GM12878 (cell line): ENCODE measurements around the gene NDUFB7. TPM values are rescaled to one million over a fixed set of nuclear protein-coding genes. Genes with fewer than 3 reads are reported as not detected.

Experiments used
- ATAC-seq: fragments of 200-7000 bp; cut with Tn5 transposase; 3 replicates; pipeline ENCODE4 v1.9.1; 2020; ENCODE audit warnings: mild to moderate bottlenecking, moderate library complexity
- BruUV-seq: library from RNA; stranded (reverse); fragments of 400-500 nt; replicated peaks from 2 replicates; lab custom pipeline; 2021; lab: Mats Ljungman, UMichigan
- CTCF ChIA-PET: fragments of 300-600 bp; sonication (Branson Sonifier 250); formaldehyde crosslinking; extraction: SDS; loops from one replicate; lab custom pipeline; 2021; ENCODE audit warnings: inconsistent platforms; lab: Yijun Ruan, JAX
- POLR2A ChIA-PET: fragments of 350-600 bp; formaldehyde crosslinking; extraction: SDS; loops from one replicate; lab custom pipeline; 2021; ENCODE audit warnings: inconsistent platforms; lab: Charles Lee
- RAD21 ChIA-PET: fragments of 300-600 bp; sonication (Branson Sonifier 250); formaldehyde crosslinking; loops from one replicate; lab custom pipeline; 2023; ENCODE audit warnings: antibody characterized with exemption; ENCODE audit not compliant: unreplicated experiment; lab: Charles Lee
- SMC1A ChIA-PET: fragments of 300-600 bp; sonication (Branson Sonifier 250); formaldehyde crosslinking; loops from one replicate; lab custom pipeline; 2023; ENCODE audit not compliant: unreplicated experiment, uncharacterized antibody; lab: Charles Lee
- DNase-seq: peaks from one replicate; pipeline ENCODE4 v3.0.0-alpha.2; 2011; ENCODE audit warnings: low read depth, low spot score
- FAIRE-seq: peaks from 3 replicates; lab custom pipeline; 2011; peaks lifted over from hg19 to GRCh38; lab: Jason Lieb, UNC
- H2AFZ ChIP-seq: 2 replicates; pipeline ENCODE4 v1.6.0; 2011; ENCODE audit warnings: low read depth, low read length, control low read depth; ENCODE audit not compliant: control insufficient read depth
- H3K27ac ChIP-seq: 2 replicates; pipeline ENCODE4 v1.5.1; 2011; ENCODE audit warnings: control low read depth; ENCODE audit not compliant: control insufficient read depth, insufficient read depth
- H3K27me3 ChIP-seq, 2 experiments: replicated peaks in 1 of 2; 2 replicates each; pipeline versions ENCODE4 v1.6.0 to v1.6.1; 2011; ENCODE audit warnings: low read length in 1 of 2; ENCODE audit not compliant: control insufficient read depth in 2 of 2, insufficient read depth in 2 of 2
- H3K36me3 ChIP-seq, 2 experiments: 2 replicates each; pipeline ENCODE4 v1.5.1; 2011; ENCODE audit warnings: low read length in 1 of 2; ENCODE audit not compliant: control insufficient read depth in 2 of 2, insufficient read depth in 2 of 2
- H3K4me1 ChIP-seq: 2 replicates; pipeline ENCODE4 v1.6.1; 2011; ENCODE audit warnings: mild to moderate bottlenecking, low read length, moderate library complexity, mixed read lengths; ENCODE audit not compliant: control insufficient read depth, insufficient read depth
- H3K4me2 ChIP-seq: 2 replicates; pipeline ENCODE4 v1.6.0; 2011; ENCODE audit warnings: control low read depth; ENCODE audit not compliant: control insufficient read depth, insufficient read depth
- H3K4me3 ChIP-seq: fragments of 200-600 bp; sonication (generic); 2 replicates; pipeline ENCODE4 v1.5.1; 2016
- H3K79me2 ChIP-seq: 2 replicates; pipeline ENCODE4 v1.6.0; 2011; ENCODE audit warnings: low read length; ENCODE audit not compliant: control insufficient read depth, insufficient read depth
- H3K9ac ChIP-seq: 2 replicates; pipeline ENCODE4 v1.8.0; 2011; ENCODE audit warnings: low read length, control low read depth, mixed read lengths; ENCODE audit not compliant: control insufficient read depth, insufficient read depth
- H3K9me3 ChIP-seq: replicated peaks from 3 replicates; pipeline ENCODE4 v1.5.1; 2011; ENCODE audit warnings: mild to moderate bottlenecking, low read length; ENCODE audit not compliant: control insufficient read depth, insufficient read depth
- H4K20me1 ChIP-seq: 2 replicates; pipeline ENCODE4 v1.6.0; 2011; ENCODE audit not compliant: control insufficient read depth, insufficient read depth
- RBBP5 ChIP-seq: fragments of 200-600 bp; sonication (generic); conservative IDR thresholded peaks from 2 replicates; pipeline ENCODE4 v1.6.1; 2016
- ZNF24 ChIP-seq: fragments of 450-650 bp; IDR thresholded peaks from 2 replicates; pipeline ENCODE4 v1.6.1; 2017; ENCODE audit warnings: antibody characterized with exemption, mild to moderate bottlenecking
- in situ Hi-C: fragments of 300-500 bp; cut with MboI; formaldehyde crosslinking; loops from 9 replicates; pipeline ENCODE4 v1.14.3; 2018; ENCODE audit warnings: mixed read lengths
- intact Hi-C: fragments of 100-400 bp; cut with micrococcal nuclease; formaldehyde crosslinking; loops from one replicate; pipeline ENCODE4 v1.14.2; 2022; ENCODE audit not compliant: unreplicated experiment
- polyA plus RNA-seq, 11 experiments: library from polyadenylated mRNA; depleted of rRNA in 4 of 11; unstranded in 6 of 11; stranded (reverse) in 5 of 11; fragments of >200 nt; fragmentation: Nextera tagmentation in 4 of 11; fragmentation: Illumina TruSeq in 1 of 11; extraction: Ambion mirVana in 4 of 11; extraction: Trizol in 1 of 11; gene quantifications; 1 replicate in 1 of 11; 2 replicates in 10 of 11; pipeline versions ENCODE4 v1.2.1 to v1.2.3, GENCODE V29; 2011 to 2016; ENCODE audit warnings: inconsistent platforms in 2 of 11, missing spikeins in 2 of 11, low read depth in 1 of 11
- total RNA-seq, 4 experiments: library from RNA; depleted of rRNA in 3 of 4; stranded (reverse); fragments of >200 nt in 3 of 4; fragmentation: Illumina TruSeq in 1 of 4; extraction: Trizol in 1 of 4; gene quantifications; 2 replicates each; pipeline versions ENCODE4 v1.2.1 to v1.2.3, GENCODE V29; 2013 to 2021
- TF ChIP-seq, protein P1 (sequence below): fragments of 450-650 bp; IDR thresholded peaks from 2 replicates; pipeline ENCODE4 v1.6.1; 2017; ENCODE audit warnings: mild to moderate bottlenecking, moderate library complexity
- TF ChIP-seq, protein P2 (sequence below): IDR thresholded peaks from 2 replicates; pipeline ENCODE4 v1.6.1; 2012; ENCODE audit warnings: low read depth, low read length, improper control_type of control experiment
- TF ChIP-seq, protein P3 (sequence below): fragments of 450-650 bp; formaldehyde crosslinking; IDR thresholded peaks from 2 replicates; pipeline ENCODE4 v1.4.0; 2022; ENCODE audit warnings: mild to moderate bottlenecking, moderate library complexity

NDUFB7 gene
- total and polyA plus RNA-seq, 10 of the 15 experiments (the other 5 are each of a cell fraction or from before 2014, with no cell fraction given): 14.6 to 480 (median 182) TPM

DNA sequence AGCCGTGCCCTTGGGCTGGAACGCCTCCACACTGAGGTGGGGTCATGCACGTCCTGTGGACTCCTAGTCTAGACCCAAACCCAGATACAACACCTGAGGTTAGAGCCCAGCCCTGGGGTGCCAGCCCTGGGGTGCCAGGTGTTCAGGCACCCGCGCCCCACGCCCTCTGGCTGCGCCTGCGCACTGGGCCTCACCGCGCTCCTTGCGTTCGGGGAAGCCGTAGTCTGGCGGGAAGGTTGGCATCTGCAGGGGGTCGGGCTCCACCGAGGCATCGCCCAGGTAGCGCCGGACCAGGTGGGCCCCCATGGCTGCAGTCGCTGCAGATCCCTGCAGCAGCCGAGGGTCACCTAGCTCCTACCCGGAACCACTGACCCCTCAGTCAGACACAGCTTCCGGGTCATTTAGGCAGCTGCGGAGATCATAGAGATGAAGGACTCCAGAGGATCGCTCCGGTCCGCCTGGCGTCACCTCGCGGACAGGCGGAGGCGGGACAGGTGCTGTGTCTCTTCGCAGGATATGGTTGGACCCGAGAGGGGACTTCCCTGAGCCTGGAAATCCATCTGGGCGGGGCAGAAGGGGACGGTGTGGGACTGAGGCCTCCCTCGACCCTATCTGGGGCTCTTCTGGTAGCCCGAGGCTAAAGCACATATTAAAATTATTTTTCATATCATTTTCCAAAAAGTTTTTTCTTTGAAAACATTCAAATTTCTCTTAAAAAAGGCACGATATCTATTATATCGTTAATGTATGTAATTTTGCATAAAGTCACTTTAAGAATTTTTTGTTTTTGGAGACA, at the start of gene NDUFB7 (continued):
- TF ChIP-seq ZNF24: peak; percentile 71

DNA sequence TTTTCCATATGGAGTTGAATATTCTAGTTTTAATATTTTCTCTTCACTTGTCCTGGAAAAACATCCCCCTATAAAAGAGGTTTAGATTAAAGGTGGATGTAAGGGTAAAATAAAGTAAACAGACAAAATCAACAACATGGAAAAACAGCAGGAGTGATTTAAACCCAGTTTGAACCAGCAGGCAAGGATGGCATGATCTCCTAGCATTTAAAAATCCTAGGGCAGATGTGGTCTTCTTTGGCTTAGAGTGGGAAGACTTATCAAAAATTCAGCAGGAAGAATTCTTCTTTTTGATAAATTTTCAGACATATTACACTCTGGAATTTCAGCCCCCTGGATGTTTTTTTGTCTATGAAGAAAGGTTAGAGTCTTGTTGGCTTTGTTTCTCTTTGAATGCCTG, 47.5 kb upstream of the NDUFB7 start:
- Histone ChIP-seq H3K4me2 (no peak overlapping the region), H3K79me2 (no peaks in the 10 kb centered on the region), H2AFZ (no peak overlapping the region), H3K9ac (no peak overlapping the region), H3K4me3 (no peak overlapping the region), H3K27me3 (no peaks in the 10 kb centered on the region), H3K27ac (no peak overlapping the region), H4K20me1 (no peaks in the 10 kb centered on the region), H3K9me3 (peaks cover 7% of the 10 kb centered on the region; the same call in 2 of the 3 replicates), H3K4me1 (peaks cover 3% of the 10 kb centered on the region), H3K36me3 (no peaks in the 10 kb centered on the region)
- ChIA-PET RAD21 (no interaction called here), SMC1A (interaction anchor here (0.8 to 4.0 kb wide), 3 partner anchors 45 to 69 kb away, joined by 3 to 19 read pairs (median 3); no protein-coding TSS in a partner anchor), POLR2A (interaction anchor here (0.6 kb wide), 1 partner anchor 14 kb away, joined by 3 read pairs; no protein-coding TSS in a partner anchor), CTCF (interaction anchor here (0.5 to 3.7 kb wide), 5 partner anchors 15 to 66 kb away, joined by 3 to 10 read pairs (median 3); partner anchors contain the start of gene NDUFB7)
- DNase-seq (no peak), FAIRE-seq (no peak), ATAC-seq (no peak)
- in situ Hi-C loops: no loop called here
- no TSS peak for BruUV-seq
- TF ChIP-seq, protein P1, sequence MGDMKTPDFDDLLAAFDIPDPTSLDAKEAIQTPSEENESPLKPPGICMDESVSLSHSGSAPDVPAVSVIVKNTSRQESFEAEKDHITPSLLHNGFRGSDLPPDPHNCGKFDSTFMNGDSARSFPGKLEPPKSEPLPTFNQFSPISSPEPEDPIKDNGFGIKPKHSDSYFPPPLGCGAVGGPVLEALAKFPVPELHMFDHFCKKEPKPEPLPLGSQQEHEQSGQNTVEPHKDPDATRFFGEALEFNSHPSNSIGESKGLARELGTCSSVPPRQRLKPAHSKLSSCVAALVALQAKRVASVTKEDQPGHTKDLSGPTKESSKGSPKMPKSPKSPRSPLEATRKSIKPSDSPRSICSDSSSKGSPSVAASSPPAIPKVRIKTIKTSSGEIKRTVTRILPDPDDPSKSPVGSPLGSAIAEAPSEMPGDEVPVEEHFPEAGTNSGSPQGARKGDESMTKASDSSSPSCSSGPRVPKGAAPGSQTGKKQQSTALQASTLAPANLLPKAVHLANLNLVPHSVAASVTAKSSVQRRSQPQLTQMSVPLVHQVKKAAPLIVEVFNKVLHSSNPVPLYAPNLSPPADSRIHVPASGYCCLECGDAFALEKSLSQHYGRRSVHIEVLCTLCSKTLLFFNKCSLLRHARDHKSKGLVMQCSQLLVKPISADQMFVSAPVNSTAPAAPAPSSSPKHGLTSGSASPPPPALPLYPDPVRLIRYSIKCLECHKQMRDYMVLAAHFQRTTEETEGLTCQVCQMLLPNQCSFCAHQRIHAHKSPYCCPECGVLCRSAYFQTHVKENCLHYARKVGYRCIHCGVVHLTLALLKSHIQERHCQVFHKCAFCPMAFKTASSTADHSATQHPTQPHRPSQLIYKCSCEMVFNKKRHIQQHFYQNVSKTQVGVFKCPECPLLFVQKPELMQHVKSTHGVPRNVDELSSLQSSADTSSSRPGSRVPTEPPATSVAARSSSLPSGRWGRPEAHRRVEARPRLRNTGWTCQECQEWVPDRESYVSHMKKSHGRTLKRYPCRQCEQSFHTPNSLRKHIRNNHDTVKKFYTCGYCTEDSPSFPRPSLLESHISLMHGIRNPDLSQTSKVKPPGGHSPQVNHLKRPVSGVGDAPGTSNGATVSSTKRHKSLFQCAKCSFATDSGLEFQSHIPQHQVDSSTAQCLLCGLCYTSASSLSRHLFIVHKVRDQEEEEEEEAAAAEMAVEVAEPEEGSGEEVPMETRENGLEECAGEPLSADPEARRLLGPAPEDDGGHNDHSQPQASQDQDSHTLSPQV: no peak
- TF ChIP-seq, protein P2, sequence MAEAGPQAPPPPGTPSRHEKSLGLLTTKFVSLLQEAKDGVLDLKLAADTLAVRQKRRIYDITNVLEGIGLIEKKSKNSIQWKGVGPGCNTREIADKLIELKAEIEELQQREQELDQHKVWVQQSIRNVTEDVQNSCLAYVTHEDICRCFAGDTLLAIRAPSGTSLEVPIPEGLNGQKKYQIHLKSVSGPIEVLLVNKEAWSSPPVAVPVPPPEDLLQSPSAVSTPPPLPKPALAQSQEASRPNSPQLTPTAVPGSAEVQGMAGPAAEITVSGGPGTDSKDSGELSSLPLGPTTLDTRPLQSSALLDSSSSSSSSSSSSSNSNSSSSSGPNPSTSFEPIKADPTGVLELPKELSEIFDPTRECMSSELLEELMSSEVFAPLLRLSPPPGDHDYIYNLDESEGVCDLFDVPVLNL: no peak
- no peak for TF ChIP-seq RBBP5
- TF ChIP-seq, protein P3, sequence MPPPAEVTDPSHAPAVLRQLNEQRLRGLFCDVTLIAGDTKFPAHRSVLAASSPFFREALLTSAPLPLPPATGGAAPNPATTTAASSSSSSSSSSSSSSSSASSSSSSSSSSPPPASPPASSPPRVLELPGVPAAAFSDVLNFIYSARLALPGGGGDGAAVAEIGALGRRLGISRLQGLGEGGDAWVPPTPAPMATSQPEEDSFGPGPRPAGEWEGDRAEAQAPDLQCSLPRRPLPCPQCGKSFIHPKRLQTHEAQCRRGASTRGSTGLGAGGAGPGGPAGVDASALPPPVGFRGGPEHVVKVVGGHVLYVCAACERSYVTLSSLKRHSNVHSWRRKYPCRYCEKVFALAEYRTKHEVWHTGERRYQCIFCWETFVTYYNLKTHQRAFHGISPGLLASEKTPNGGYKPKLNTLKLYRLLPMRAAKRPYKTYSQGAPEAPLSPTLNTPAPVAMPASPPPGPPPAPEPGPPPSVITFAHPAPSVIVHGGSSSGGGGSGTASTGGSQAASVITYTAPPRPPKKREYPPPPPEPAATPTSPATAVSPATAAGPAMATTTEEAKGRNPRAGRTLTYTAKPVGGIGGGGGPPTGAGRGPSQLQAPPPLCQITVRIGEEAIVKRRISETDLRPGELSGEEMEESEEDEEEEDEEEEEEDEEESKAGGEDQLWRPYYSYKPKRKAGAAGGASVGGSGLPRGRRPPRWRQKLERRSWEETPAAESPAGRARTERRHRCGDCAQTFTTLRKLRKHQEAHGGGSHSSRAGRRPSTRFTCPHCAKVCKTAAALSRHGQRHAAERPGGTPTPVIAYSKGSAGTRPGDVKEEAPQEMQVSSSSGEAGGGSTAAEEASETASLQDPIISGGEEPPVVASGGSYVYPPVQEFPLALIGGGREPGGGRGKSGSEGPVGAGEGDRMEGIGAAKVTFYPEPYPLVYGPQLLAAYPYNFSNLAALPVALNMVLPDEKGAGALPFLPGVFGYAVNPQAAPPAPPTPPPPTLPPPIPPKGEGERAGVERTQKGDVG (CRISPR knock-in tag): no peak
- intact Hi-C loops: loop anchor here (10.0 kb wide), 1 partner anchor 65 kb away; no protein-coding TSS in a partner anchor
